Stimulated activated CD8-positive, alpha-beta memory T cell treated with anti-CD3 and anti-CD28 coated beads, Interleukin-4, amount 100 ng/mL, for 24 hours (primary cell): Measurements from ENCODE around the gene ADAMTS10.
"Not testable (repeated sequence)": the region's sequence is repeated elsewhere in the genome, so short reads cannot be mapped to it uniquely, and the experiment has no call there.

Experiments
- DNase-seq: peaks from one replicate; pipeline ENCODE4 v3.0.0-alpha.2; 2020; ENCODE audit warnings: low read depth

Gene ADAMTS10

DNA sequence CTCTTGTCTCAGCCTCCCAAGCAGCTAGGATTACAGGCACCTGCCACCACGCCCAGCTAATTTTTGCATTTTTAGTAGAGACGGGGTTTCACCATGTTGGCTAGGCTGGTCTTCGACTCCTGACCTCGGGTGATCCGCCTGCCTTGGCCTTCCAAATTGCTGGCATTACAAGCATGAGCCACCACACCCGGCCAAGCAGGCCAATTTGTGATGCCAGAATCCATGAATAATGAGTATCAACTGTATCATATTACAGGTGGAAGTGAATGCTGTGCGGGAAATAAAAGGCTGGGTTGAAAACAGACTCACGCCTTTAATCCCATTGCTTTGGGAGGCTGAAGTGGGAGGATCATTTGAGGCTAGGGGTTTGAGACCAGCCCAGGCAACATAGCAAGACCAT lies 16.3 kb upstream of the ADAMTS10 start:
- no peak for DNase-seq

GRCh38 chr19:8622886-8623285 lies 12.4 kb upstream of the ADAMTS10 start:
- not testable (repeated sequence) for DNase-seq

GRCh38 chr19:8618751-8619150 lies 8.2 kb upstream of the ADAMTS10 start:
- DNase-seq, result no peak

DNA sequence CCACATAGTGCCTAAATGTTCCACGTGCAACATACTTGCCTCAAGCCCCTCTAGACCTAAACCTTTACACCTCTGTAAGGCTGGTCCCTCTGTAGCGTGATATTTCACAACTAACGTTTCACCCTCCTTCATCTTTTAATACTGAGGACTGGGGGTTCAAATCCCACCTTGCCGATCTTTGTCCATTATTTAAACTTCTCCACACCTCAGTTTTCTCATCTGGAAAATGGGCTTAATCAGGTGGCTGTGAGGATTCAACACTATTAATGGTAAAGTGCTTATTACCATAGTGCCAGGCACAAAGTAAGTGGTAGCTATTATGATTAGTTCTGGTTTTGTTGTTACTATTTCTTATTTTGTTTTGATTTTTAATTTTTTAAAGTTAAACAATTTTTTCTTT lies 7.5 kb upstream of the ADAMTS10 start:
- no peak for DNase-seq

GRCh38 chr19:8617325-8617724 lies 6.8 kb upstream of the ADAMTS10 start:
- DNase-seq, result not testable (repeated sequence)

DNA sequence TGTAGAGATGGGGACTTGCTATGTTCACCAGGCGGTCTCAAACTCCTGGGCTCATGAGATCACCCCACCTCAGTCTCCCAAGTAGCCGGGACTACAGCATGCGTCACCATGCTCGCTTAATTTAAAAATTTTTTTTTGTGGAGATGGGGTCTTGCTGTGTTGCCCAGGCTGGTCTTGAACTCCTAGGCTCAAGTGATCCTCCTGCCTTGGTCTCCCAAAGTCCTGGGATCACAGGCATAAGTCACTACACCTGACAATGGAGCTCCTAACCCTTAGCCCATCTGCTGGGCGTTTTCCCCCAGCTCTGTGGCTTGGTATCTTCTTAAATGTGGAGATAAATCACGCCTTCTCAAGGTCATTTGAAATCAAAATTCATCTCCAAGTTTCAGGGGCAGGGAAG lies 6.3 kb upstream of the ADAMTS10 start:
- DNase-seq, result no peak

DNA sequence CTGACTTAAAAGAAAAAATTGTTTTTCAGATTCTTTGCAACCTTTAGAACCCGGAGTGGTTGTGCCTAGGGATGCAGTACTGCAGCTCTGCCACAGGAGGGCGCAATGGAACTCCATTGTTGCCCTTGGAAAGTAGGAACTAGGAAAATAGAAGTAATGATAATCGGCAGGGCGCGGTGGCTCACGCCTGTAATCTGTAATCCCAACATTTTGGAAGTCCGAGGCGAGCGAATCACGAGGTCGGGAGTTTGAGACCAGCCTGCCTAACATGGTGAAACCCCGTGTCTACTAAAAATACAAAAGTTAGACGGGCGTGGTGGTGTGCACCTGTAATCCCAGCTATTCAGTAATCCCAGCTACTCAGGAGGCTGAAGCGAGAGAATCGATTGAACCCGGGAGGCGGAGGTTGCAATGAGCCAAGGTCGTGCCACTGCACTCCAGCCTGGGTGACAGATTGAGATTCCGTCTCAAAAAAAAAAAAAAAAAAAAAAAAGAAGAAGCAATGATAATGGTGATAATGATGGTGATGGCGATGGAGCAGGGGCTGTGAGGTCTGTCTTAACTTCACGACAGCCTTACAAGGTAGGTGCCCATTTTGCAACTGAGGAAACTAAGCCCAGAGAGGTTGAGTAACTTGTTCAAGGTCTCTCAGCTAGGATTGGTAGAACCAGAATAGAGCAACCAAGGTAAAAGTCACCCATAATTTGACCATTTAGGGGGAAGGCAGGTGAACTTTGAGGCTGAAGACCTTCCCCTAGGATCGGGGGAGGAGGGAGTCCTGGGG lies 5.5 kb upstream of the ADAMTS10 start:
- DNase-seq, result peak; percentile 29

- DNase-seq, result no peak
Observed at GRCh38 chr19:8615024-8615423, 4.5 kb upstream of the ADAMTS10 start.

GRCh38 chr19:8614455-8614854 lies 3.9 kb upstream of the ADAMTS10 start:
- no peak for DNase-seq

DNA sequence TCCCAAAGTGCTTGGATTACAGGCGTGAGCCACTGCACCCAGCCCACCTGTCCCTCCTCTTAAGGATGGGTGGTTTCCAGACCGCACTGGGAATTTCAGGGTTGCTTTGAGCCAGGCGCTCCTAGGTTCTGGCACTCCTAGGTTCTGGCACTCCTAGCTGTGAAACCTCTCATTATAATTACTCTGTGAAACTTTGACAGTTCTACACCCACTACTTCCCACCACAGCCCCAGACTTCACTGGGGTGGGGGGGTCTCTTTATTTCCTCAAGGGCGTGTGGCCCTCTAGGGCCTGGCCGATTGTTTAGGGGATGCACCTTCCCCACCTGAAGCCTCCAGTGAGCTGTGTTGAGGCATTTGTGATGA lies 2.3 kb upstream of the ADAMTS10 start:
- no peak for DNase-seq

DNA sequence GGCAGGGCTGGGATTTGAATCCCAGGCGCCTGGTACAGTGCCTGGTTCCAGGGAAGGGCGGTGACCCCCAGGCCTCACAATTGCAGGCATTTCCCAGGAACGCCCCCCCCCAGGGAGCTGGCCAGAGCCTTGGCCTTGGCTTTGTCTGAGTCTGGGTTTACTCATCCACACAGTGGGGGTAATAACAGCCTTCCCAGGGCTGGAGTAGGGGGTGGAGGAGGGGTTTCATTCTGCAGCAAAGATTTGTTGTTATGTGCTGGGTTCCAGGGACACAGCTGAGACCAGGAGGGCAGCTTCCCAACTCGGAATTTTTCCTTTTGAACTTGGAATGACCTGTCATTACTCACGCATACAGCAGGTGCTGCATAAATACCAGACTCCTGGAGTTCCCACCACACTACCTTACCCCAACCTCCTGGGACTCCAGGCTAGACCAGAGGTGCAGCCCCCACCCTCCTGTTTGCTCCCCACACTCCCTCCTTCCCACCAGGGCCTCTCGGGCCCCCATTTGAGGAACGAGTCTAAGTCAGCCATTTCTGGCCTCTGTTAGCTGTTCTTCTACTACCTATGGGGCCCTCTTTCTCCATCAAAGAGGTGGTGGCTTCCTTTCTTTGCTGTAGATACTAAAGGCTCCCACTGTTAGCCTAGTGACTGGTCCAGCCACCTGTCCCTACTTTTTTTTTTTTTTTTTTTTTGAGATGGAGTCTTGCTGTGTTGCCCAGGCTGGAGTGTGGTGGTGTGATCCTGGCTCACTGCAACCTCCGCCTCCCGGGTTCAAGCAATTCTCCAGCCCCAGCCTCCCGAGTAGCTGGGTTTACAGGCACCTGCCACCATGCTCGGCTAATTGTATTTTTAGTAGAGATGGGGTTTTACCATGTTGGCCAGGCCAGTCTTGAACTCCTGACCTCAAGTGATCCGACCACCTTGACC lies 1.6 kb upstream of the ADAMTS10 start:
- DNase-seq, result no peak

- DNase-seq, result no peak
Observed at GRCh38 chr19:8611391-8611876, 919 bp upstream of the ADAMTS10 start.

DNA sequence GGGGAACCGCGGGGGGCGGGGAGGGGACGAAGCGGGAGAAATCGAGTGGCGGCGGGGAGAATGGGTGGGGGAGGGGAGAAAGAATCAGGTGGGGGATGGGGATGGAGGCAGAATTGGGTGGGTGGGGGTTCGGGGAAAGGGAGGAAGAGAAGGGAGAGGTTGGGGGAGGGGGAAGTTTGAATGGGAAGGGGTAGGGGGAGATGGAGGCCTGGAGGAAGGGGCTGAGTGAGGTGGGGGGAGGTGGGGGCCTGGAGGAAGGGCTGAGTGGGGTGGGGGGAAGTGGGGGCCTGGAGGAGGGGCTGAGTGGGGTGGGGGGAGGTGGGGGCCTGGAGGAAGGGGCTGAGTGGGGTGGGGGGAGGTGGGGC lies 403 bp upstream of the ADAMTS10 start:
- no peak for DNase-seq

GRCh38 chr19:8609279-8610040 lies 1.1 kb downstream of the ADAMTS10 start:
- peak; percentile 22 for DNase-seq

- no peak for DNase-seq
Observed at GRCh38 chr19:8608941-8609278, 1.6 kb downstream of the ADAMTS10 start.

DNA sequence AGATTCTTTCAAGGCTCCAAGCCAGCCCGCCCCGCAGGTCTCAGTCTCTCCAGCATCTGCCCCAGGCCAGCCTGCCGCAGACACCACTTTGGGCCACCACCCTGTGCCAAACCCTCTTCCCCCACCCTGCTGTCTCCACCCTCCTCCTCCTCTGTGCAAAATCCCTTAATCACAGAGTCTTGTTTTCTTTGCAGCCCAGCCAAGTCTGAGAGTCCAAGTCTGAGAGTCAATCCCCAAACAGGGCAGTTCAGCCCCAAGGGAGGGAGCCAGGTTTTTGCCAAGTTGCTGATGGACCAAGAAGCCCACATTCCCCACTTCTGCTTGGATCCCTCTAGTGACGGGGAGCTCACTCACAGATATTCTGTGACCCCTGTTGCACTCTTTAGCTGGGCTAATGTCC lies 3.1 kb downstream of the ADAMTS10 start:
- DNase-seq, result no peak

GRCh38 chr19:8605514-8605913 lies 5.0 kb downstream of the ADAMTS10 start:
- no peak for DNase-seq

- DNase-seq, result no peak
Observed at GRCh38 chr19:8601796-8602195, 8.7 kb downstream of the ADAMTS10 start.

DNA sequence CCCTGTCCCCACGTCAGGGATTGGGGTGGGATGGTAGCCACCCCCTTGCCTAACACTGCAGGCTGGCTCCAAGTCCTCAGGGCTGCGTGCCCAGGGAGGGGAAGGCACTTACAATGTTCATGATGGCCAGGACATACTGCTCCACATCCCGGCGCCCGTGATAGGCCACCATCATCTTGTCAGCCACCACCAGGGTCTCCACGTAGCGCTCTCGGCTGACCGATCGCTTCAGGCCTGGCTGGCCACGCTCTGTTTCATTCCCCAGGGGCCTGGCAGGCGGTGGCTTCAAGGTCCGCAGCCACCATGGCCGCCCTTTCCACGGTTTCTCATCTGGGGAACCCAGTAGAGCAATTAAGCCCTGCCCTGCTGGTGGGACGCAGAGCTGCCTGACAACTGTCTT lies 9.7 kb downstream of the ADAMTS10 start:
- no peak for DNase-seq

- no peak for DNase-seq
Observed at GRCh38 chr19:8600064-8600463, 10.5 kb downstream of the ADAMTS10 start.

GRCh38 chr19:8596168-8596567 lies 14.3 kb downstream of the ADAMTS10 start:
- DNase-seq, result no peak

GRCh38 chr19:8595651-8596050 lies 14.9 kb downstream of the ADAMTS10 start:
- DNase-seq, result no peak

GRCh38 chr19:8593931-8594330 lies 16.6 kb downstream of the ADAMTS10 start:
- DNase-seq, result no peak
